H1 (cell line): Measurements from ENCODE around the gene KCNK13.

ENCODE experiments used
- KDM5A ChIP-seq: fragments of 200-600 bp; IDR thresholded peaks from 2 replicates; pipeline ENCODE4 v1.7.1; 2012; ENCODE audit warnings: mild to moderate bottlenecking, low read length, inconsistent platforms, mixed read lengths
- POLR2A ChIP-seq, 2 experiments: IDR thresholded peaks; 1 replicate in 1 of 2; 2 replicates in 1 of 2; pipeline ENCODE4 v1.6.1; 2011; ENCODE audit warnings: low read depth in 2 of 2, low read length in 2 of 2, mild to moderate bottlenecking in 2 of 2; ENCODE audit errors: control extremely low read depth in 1 of 2
- RFX5 ChIP-seq: IDR thresholded peaks from 2 replicates; pipeline ENCODE4 v1.6.1; 2011; ENCODE audit warnings: low read depth, low read length, improper control_type of control experiment, borderline replicate concordance
- RNF2 ChIP-seq: fragments of 200-900, 300-1000 bp; sonication (generic); IDR thresholded peaks from 2 replicates; pipeline ENCODE4 v1.7.1; 2016; ENCODE audit warnings: borderline replicate concordance, low read depth, mild to moderate bottlenecking, antibody characterized with exemption, low read length; ENCODE audit not compliant: poor library complexity, severe bottlenecking; ENCODE audit errors: missing control alignments
- ZNF274 ChIP-seq: IDR thresholded peaks from 2 replicates; pipeline ENCODE4 v1.7.0; 2012; ENCODE audit warnings: low read length, borderline replicate concordance; ENCODE audit errors: extremely low read depth
- TF ChIP-seq, protein P1 (sequence below), 3 experiments: IDR thresholded peaks; 1 replicate in 2 of 3; 2 replicates in 1 of 3; pipeline versions ENCODE4 v1.5.1 to v1.6.1; 2011; ENCODE audit warnings: low read length in 3 of 3, mild to moderate bottlenecking in 3 of 3, inconsistent platforms in 2 of 3, low read depth in 1 of 3, moderate library complexity in 1 of 3; ENCODE audit not compliant: insufficient read depth in 1 of 3; ENCODE audit errors: control extremely low read depth in 1 of 3

DNA sequence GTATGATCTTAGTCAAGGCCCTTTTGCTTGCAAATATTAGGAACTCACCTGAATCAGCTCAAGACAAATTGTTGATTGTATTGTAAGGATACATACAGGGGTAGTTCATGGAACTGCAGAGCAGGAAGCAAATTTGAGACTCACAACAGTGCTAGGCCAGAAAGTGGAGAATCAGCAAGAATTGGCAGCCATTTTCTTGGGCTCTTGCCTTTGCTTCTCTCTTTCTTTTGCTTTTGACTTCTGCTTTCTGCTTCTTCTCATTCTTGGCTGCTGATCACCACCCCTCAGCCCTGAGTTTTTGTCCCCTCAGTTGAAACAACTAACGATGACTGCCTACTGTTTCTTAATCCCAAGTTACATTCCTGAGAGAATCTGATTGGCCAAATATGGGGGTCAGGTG lies 34.8 kb downstream of the KCNK13 start:
- TF ChIP-seq ZNF274 (no peak), KDM5A (no peak), POLR2A (IDR thresholded peaks at IDR 0.05; ENCODE audit: control extremely low read depth in 1 of 2, low read depth in 2 of 2, low read length in 2 of 2) (no peak), RFX5 (no peak), RNF2 (no peak)
- TF ChIP-seq, protein P1, sequence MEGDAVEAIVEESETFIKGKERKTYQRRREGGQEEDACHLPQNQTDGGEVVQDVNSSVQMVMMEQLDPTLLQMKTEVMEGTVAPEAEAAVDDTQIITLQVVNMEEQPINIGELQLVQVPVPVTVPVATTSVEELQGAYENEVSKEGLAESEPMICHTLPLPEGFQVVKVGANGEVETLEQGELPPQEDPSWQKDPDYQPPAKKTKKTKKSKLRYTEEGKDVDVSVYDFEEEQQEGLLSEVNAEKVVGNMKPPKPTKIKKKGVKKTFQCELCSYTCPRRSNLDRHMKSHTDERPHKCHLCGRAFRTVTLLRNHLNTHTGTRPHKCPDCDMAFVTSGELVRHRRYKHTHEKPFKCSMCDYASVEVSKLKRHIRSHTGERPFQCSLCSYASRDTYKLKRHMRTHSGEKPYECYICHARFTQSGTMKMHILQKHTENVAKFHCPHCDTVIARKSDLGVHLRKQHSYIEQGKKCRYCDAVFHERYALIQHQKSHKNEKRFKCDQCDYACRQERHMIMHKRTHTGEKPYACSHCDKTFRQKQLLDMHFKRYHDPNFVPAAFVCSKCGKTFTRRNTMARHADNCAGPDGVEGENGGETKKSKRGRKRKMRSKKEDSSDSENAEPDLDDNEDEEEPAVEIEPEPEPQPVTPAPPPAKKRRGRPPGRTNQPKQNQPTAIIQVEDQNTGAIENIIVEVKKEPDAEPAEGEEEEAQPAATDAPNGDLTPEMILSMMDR (IDR thresholded peaks at IDR 0.05; ENCODE audit: control extremely low read depth in 1 of 3, insufficient read depth in 1 of 3, low read depth in 1 of 3, low read length in 3 of 3), result no peak
